Measurements from ENCODE around the gene TAGLN3. TPM values are rescaled to one million over a fixed set of nuclear protein-coding genes. Genes with fewer than 3 reads are reported as not detected.

The TAGLN3 gene
- total RNA-seq, result 1.6 and 3.7 TPM in 2 replicates

DNA sequence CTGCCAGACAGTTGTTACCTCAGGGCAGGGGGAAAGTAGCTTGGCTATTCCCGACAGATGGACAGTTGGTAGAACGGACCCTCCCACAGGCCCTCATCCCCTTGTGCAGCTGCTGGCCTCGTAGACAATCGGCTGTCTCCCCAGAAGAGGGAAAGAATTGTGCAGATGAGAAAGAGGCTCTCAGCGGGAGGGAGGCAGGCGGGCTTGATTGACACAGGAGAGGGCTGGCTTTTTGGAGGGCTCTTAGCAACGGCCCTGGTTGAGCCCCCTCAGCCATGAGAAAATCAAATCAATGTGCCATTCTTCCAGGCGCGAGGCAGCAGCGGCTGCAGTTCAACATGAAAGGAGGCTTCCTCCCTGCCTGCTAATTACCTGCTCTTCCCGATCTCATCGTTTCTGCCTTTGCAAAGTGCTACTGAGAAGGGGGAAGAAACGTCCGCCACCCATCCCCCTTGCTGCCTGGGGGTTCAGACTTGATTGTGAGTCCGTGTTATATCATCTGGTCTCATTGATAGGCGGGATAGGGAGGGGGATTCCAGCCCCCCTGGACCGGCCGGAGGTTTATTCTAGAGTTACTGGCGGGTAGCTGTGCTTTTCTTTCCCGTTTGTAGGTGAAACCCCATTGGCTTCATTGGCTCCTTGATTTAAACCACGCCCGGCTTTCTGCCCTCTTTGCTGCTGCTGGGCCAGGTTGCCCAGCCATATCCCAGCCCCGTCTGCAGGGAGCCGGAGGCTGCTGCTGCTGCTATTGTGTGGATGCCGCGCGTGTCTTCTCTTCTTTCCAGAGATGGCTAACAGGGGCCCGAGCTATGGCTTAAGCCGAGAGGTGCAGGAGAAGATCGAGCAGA is at the start of gene TAGLN3:
TAGLN3 (plus strand) TSS at position 287 of the 848 bp plus-strand sequence; CDS start at position 788, 501 bp downstream.
- Histone ChIP-seq H3K27me3 (ENCODE audit: control insufficient read depth, insufficient read depth, low read length) (no peaks in the 10 kb centered on the region), H3K36me3 (ENCODE audit: control insufficient read depth, insufficient read depth, low read length) (no peaks in the 10 kb centered on the region), H3K4me3 (ENCODE audit: low read depth, low read length) (peak within 1 kb of the TSS; percentile 52)
- DNase-seq (ENCODE audit: low read depth), result no peak
- TF ChIP-seq, protein P1, sequence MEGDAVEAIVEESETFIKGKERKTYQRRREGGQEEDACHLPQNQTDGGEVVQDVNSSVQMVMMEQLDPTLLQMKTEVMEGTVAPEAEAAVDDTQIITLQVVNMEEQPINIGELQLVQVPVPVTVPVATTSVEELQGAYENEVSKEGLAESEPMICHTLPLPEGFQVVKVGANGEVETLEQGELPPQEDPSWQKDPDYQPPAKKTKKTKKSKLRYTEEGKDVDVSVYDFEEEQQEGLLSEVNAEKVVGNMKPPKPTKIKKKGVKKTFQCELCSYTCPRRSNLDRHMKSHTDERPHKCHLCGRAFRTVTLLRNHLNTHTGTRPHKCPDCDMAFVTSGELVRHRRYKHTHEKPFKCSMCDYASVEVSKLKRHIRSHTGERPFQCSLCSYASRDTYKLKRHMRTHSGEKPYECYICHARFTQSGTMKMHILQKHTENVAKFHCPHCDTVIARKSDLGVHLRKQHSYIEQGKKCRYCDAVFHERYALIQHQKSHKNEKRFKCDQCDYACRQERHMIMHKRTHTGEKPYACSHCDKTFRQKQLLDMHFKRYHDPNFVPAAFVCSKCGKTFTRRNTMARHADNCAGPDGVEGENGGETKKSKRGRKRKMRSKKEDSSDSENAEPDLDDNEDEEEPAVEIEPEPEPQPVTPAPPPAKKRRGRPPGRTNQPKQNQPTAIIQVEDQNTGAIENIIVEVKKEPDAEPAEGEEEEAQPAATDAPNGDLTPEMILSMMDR (IDR thresholded peaks at IDR 0.05; ENCODE audit: insufficient read depth, low read length, poor library complexity, severe bottlenecking), result no peak

DNA sequence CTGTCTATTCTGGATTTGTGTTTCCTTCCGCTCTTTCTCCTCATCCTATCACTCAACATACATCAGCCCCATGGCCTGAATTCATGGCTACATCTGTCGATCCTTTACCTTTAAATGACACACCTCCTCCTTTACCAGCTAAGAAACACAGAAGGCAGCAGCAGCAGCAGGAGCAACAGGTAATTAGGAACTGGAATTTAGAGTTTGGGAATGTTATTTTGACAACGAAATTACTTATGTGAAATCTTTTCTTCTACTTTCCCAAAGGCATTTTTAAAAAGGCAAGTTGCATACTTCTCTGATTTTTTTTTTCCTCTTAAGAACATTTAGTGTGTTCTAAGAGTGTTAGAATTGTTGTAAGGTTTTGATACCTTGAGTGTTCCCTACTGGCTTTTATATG is 49.0 kb upstream of the TAGLN3 start:
- peaks cover 2% of the 10 kb centered on the region for H3K36me3 ChIP-seq (ENCODE audit: control insufficient read depth, insufficient read depth, low read length)
- no peak for DNase-seq (ENCODE audit: low read depth)
- no peaks in the 10 kb centered on the region for H3K27me3 ChIP-seq (ENCODE audit: control insufficient read depth, insufficient read depth, low read length)
- TF ChIP-seq, protein P1 (IDR thresholded peaks at IDR 0.05; ENCODE audit: insufficient read depth, low read length, poor library complexity, severe bottlenecking), result no peak
- H3K4me3 ChIP-seq (ENCODE audit: low read depth, low read length), result no peak overlapping the region

DNA sequence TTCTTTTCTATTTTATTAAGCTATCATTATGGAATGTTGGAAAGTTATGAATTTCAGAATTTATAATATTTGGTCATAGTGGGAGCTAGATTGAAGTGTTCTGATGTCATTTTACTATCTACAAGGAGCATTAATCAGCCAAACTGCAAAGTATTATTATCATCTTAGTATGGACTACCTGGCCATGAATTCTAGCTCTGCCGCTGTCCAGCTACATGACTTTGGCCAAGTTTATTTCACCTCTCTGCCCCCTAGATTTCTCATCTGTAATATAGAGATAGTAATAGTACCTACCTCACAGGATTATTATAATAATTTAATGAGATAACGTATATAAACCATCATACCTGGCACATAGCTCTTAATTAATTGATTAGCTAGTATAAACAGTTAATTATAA is 47.7 kb upstream of the TAGLN3 start:
- no peaks in the 10 kb centered on the region for H3K27me3 ChIP-seq (ENCODE audit: control insufficient read depth, insufficient read depth, low read length)
- H3K36me3 ChIP-seq (ENCODE audit: control insufficient read depth, insufficient read depth, low read length), result peaks cover 2% of the 10 kb centered on the region
- H3K4me3 ChIP-seq (ENCODE audit: low read depth, low read length), result no peak overlapping the region
- no peak for DNase-seq (ENCODE audit: low read depth)
- TF ChIP-seq, protein P1 (IDR thresholded peaks at IDR 0.05; ENCODE audit: insufficient read depth, low read length, poor library complexity, severe bottlenecking), result no peak

DNA sequence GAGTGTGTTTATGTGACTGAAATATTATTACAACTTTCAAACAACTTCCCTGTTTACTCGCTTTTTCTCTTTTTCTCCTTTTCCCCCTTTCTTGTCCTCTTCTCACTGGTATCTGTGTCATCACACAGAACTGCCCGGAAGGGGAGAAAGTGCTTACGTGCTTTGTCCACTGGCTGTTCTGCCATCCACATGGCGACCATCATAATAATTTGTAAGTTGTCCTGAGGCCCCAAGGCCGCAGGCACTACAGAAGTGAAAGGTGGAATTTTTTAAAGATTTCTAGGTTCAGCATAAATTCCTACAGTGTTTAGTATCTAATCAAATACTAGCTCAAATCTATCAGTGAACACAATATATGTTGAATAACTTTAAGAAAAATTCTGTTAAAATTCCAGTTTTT is 46.6 kb upstream of the TAGLN3 start:
- no peak for DNase-seq (ENCODE audit: low read depth)
- Histone ChIP-seq H3K36me3 (ENCODE audit: control insufficient read depth, insufficient read depth, low read length) (peaks cover 2% of the 10 kb centered on the region), H3K27me3 (ENCODE audit: control insufficient read depth, insufficient read depth, low read length) (no peaks in the 10 kb centered on the region), H3K4me3 (ENCODE audit: low read depth, low read length) (no peak overlapping the region)
- TF ChIP-seq, protein P1 (IDR thresholded peaks at IDR 0.05; ENCODE audit: insufficient read depth, low read length, poor library complexity, severe bottlenecking), result no peak

DNA sequence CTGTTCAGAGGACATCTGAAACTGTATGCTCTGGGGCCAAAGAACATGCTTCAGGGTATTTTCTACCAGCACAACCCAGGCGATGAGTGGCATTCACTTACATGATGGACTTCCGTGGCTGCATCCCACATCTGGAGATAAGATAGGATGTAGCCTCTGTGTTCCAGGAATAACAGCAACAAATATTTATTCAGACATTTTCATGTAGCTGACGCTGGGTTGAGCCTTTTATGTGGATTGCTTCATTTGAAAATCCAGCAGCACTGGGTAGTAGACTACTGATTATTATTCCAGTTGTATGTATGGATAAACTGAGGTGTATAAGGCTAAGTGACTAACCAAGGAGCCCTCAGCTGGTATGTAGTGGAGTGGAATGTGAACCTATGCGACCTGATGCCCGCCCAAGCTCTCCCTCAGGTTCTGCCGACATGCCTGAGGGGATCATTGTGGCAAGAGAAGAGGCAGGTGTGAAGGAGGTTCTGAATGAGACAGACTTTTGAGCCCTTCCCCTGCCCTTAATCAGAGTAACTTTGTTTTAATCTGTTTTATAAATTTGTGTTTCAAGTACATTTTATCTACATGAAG is 45.8 kb upstream of the TAGLN3 start:
- Histone ChIP-seq H3K36me3 (ENCODE audit: control insufficient read depth, insufficient read depth, low read length) (peaks cover 2% of the 10 kb centered on the region), H3K4me3 (ENCODE audit: low read depth, low read length) (no peak overlapping the region), H3K27me3 (ENCODE audit: control insufficient read depth, insufficient read depth, low read length) (no peaks in the 10 kb centered on the region)
- no peak for DNase-seq (ENCODE audit: low read depth)
- TF ChIP-seq, protein P1 (IDR thresholded peaks at IDR 0.05; ENCODE audit: insufficient read depth, low read length, poor library complexity, severe bottlenecking), result no peak
